K562 (cell line): Measurements from ENCODE around the gene RNF103. TPM values are rescaled to one million over a fixed set of nuclear protein-coding genes. Genes with fewer than 3 reads are reported as not detected.

Source experiments
- ARID4B ChIP-seq: sonication (generic); formaldehyde crosslinking; IDR thresholded peaks from 2 replicates; pipeline ENCODE4 v1.8.0; 2022; ENCODE audit warnings: mild to moderate bottlenecking, missing genetic modification reagents
- ATF6 ChIP-seq: sonication (generic); formaldehyde crosslinking; IDR thresholded peaks from 2 replicates; pipeline ENCODE4 v1.4.0; 2020; ENCODE audit warnings: mild to moderate bottlenecking, missing genetic modification reagents
- CBFB ChIP-seq: sonication (generic); formaldehyde crosslinking; IDR thresholded peaks from 2 replicates; pipeline ENCODE4 v1.4.0; 2020; ENCODE audit warnings: mild to moderate bottlenecking, missing genetic modification reagents
- CBX8 ChIP-seq: fragments of 200-600 bp; sonication (generic); IDR thresholded peaks from 2 replicates; pipeline ENCODE4 v1.6.1; 2012; ENCODE audit warnings: borderline replicate concordance, mixed run types, low read depth, mild to moderate bottlenecking, moderate library complexity, mixed read lengths, low read length, control low read depth, inconsistent platforms; ENCODE audit not compliant: poor library complexity, severe bottlenecking; ENCODE audit errors: extremely low read depth
- CHAMP1 ChIP-seq: fragments of 450-650 bp; IDR thresholded peaks from 2 replicates; pipeline ENCODE4 v1.6.1; 2016; ENCODE audit warnings: mild to moderate bottlenecking
- CHCHD3 ChIP-seq: fragments of 250-450 bp; sonication (Bioruptor Pico); IDR thresholded peaks from 2 replicates; pipeline ENCODE4 v2.1.2; 2022; ENCODE audit warnings: mild to moderate bottlenecking
- EP400 ChIP-seq: fragments of 450-650 bp; IDR thresholded peaks from 2 replicates; pipeline ENCODE4 v1.6.1; 2017; ENCODE audit warnings: antibody characterized with exemption, mild to moderate bottlenecking, moderate library complexity
- IRF2 ChIP-seq: sonication (generic); formaldehyde crosslinking; IDR thresholded peaks from 2 replicates; pipeline ENCODE4 v1.8.1; 2022; ENCODE audit warnings: mild to moderate bottlenecking, missing genetic modification reagents
- ZBED1 ChIP-seq: IDR thresholded peaks from 2 replicates; pipeline ENCODE4 v1.6.1; 2014
- ZNF133 ChIP-seq: fragments of 250-450 bp; sonication (Bioruptor Pico); IDR thresholded peaks from 2 replicates; pipeline ENCODE4 v1.4.0; 2020; ENCODE audit warnings: mild to moderate bottlenecking
- ZNF431 ChIP-seq: sonication (generic); formaldehyde crosslinking; IDR thresholded peaks from 2 replicates; pipeline ENCODE4 v1.8.0; 2022; ENCODE audit warnings: mild to moderate bottlenecking, missing genetic modification reagents
- ZNF766 ChIP-seq: fragments of 200-800 bp; sonication (Bioruptor generic); conservative IDR thresholded peaks from 2 replicates; pipeline ENCODE4 v1.6.1; 2016; ENCODE audit warnings: missing genetic modification characterization, missing compliant biosample characterization
- polyA plus RNA-seq, 8 experiments: library from polyadenylated mRNA; depleted of rRNA in 4 of 8; stranded (reverse) in 5 of 8; unstranded in 3 of 8; fragments of >200 nt; fragmentation: Nextera tagmentation in 2 of 8; fragmentation: Illumina TruSeq in 1 of 8; extraction: Ambion mirVana in 2 of 8; extraction: Trizol in 1 of 8; gene quantifications; 2 replicates each; pipeline versions ENCODE4 v1.2.1 to v1.2.3, GENCODE V29; 2011 to 2014; ENCODE audit warnings: inconsistent platforms in 1 of 8, missing spikeins in 1 of 8
- total RNA-seq, 7 experiments: library from RNA; depleted of rRNA in 6 of 7; stranded (reverse); fragments of >200 nt in 6 of 7; fragmentation: Illumina TruSeq in 2 of 7; extraction: Trizol in 2 of 7; gene quantifications; 2 replicates each; pipeline versions ENCODE4 v1.2.1 to v1.2.3, GENCODE V29; 2011 to 2021; ENCODE audit warnings: low replicate concordance in 1 of 7
- TF ChIP-seq, protein P1 (sequence below): sonication (generic); IDR thresholded peaks from 2 replicates; pipeline ENCODE4 v1.6.1; 2016

RNF103 gene
- total and polyA plus RNA-seq, 9 of the 15 experiments (the other 6 are each of a cell fraction or from before 2014, with no cell fraction given) = 1.2 to 6.8 (median 4.6) TPM

DNA sequence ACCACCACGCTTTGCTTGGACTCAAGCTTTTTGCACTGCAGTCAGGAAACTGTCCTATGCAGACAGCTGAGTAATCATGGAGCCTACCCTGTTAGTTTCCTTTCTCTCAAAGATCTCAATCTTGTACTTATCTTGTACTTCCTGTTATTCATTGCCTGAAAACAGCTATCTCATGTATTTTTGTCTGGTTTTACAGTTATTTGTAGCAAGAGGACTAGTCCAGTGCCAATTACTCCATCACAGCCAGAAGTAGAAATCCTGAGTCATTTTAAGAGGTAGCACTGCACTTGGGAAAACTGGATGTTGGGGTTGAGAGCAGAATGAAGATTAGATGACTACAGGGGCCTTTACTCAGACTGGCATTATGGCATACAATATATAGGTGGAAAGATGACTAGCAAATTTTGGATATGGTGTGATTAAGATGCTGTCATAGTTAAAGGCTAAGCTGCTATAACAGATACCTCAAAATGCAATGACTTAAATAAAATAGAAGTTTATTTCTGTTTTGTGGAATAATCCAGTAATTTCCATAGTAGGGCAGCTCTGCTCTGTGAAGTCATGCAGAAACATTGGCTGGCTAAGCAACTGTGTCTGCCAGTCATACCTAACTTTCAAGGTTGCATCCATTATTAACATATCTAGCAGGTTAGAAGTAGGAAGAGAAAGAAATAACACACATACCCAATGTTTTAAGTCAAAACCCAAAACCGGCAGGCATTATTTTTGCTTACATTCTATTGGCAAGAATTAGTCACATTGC is 39.3 kb downstream of the RNF103 start (continued):
- TF ChIP-seq CBFB (CRISPR knock-in tag) (no peak), ZNF431 (no peak), IRF2 (no peak), ZBED1 (no peak), EP400 (no peak), ARID4B (CRISPR knock-in tag) (no peak), CHCHD3 (CRISPR knock-in tag) (no peak), ATF6 (CRISPR knock-in tag) (no peak), ZNF766 (no peak), CHAMP1 (0 out of 2 replicates have a peak, but pooled peaks have one; percentile 20), CBX8 (no peak), ZNF133 (CRISPR knock-in tag) (no peak)
- TF ChIP-seq, protein P1, sequence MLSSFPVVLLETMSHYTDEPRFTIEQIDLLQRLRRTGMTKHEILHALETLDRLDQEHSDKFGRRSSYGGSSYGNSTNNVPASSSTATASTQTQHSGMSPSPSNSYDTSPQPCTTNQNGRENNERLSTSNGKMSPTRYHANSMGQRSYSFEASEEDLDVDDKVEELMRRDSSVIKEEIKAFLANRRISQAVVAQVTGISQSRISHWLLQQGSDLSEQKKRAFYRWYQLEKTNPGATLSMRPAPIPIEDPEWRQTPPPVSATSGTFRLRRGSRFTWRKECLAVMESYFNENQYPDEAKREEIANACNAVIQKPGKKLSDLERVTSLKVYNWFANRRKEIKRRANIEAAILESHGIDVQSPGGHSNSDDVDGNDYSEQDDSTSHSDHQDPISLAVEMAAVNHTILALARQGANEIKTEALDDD = peak; percentile 98
